Erythroblast (primary cell): ENCODE measurements around the gene SAMD4A.

ENCODE experiments used
- GATA1 ChIP-seq: IDR thresholded peaks from 2 replicates; pipeline ENCODE4 v1.6.1; 2011; ENCODE audit warnings: low read depth, mild to moderate bottlenecking, control low read depth, low read length, moderate library complexity
- POLR2A ChIP-seq: IDR thresholded peaks from 2 replicates; pipeline ENCODE4 v1.6.1; 2011; ENCODE audit warnings: mild to moderate bottlenecking, low read length

GRCh38 chr14:54672688-54673087, 105.8 kb downstream of the SAMD4A start:
- TF ChIP-seq POLR2A = no peak
- TF ChIP-seq GATA1 = no peak
